ENCODE data around the gene KBTBD2.
A peak's percentile ranks its signal among the peaks of the same experiment; 100 is the strongest.

The KBTBD2 gene

DNA sequence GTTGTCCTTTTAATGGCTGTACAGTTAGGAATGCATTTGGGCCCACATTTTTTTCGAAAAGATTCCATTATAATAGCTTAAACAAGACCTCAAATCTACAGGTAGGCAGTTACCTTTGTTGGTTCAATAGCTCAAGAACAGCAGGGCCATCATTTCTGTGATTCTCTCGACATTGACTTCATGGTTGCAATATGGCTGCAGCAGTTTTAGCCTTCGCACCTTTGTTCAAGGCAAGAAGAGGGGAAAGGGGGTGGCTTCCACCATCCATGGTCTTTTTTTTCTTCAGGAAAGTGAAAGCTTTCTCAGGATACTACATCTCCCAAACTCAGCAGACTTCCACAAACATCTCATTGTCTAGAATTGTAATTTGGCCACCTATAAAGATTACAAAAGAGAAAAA, 2.2 kb upstream of the KBTBD2 start:
- no peak for DNase-seq (ENCODE audit: low spot score)
- Histone ChIP-seq H3K4me3 (no peak overlapping the region), H3K27ac (no peak overlapping the region)
- TF ChIP-seq, protein P1, sequence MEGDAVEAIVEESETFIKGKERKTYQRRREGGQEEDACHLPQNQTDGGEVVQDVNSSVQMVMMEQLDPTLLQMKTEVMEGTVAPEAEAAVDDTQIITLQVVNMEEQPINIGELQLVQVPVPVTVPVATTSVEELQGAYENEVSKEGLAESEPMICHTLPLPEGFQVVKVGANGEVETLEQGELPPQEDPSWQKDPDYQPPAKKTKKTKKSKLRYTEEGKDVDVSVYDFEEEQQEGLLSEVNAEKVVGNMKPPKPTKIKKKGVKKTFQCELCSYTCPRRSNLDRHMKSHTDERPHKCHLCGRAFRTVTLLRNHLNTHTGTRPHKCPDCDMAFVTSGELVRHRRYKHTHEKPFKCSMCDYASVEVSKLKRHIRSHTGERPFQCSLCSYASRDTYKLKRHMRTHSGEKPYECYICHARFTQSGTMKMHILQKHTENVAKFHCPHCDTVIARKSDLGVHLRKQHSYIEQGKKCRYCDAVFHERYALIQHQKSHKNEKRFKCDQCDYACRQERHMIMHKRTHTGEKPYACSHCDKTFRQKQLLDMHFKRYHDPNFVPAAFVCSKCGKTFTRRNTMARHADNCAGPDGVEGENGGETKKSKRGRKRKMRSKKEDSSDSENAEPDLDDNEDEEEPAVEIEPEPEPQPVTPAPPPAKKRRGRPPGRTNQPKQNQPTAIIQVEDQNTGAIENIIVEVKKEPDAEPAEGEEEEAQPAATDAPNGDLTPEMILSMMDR (IDR thresholded peaks at IDR 0.05) = no peak

DNA sequence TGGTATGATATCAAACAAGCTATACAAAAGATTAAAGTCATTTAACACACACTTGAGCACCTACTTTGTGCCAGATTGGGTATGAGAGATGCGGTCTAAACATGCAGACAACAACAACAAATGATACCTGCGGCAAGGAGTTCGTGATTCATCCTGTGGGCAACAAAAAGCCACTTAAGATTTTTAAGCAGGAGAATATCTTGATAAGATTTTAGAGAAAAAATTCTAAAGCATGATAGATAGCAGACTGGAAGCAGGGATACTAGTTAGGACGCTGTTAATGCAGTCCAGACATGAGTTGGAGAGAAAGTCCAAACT, 1.6 kb upstream of the KBTBD2 start:
- peak overlapping the region; percentile 87 to 99 for H3K27ac ChIP-seq
- TF ChIP-seq, protein P1 (IDR thresholded peaks at IDR 0.05) = no peak
- no peak overlapping the region for H3K4me3 ChIP-seq
- no peak for DNase-seq (ENCODE audit: low spot score)

DNA sequence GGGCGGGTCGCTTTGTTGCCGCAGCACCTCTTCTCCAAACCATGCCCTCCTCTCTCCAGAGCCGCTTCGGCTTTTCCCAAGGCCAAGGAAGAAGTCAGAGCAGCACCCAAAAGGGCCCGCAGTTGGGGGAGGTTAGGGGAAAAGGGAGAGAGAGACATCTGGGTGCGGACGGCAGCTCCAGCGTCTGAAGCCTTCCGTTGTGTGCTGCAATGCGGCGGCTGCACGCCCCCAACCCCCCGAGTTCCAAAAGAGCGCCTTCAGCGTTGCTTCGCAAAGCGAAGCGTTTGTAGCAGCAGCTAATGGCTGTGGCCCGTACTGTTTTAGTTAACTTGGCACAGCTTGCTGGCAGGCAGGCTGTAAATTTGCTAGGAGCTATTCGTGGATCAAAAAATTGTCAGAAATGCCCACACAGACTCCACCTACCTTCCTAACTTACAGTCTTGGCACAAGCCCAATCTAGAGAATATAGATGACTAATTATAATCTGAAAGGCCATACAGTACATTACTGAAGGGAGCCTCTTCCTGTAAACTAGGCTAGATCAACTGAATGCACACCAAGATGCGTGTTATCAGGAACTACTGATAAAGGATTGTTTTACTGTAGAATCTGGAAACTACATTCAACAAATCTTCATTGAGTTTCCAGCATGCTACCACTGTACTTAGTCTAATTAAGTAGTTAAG, 1.1 kb upstream of the KBTBD2 start:
- H3K4me3 ChIP-seq = peak overlapping the region; percentile 97
- peak overlapping the region; percentile 87 to 99 for H3K27ac ChIP-seq
- TF ChIP-seq, protein P1 (IDR thresholded peaks at IDR 0.05) = no peak
- DNase-seq (ENCODE audit: low spot score) = peak; percentile 78

DNA sequence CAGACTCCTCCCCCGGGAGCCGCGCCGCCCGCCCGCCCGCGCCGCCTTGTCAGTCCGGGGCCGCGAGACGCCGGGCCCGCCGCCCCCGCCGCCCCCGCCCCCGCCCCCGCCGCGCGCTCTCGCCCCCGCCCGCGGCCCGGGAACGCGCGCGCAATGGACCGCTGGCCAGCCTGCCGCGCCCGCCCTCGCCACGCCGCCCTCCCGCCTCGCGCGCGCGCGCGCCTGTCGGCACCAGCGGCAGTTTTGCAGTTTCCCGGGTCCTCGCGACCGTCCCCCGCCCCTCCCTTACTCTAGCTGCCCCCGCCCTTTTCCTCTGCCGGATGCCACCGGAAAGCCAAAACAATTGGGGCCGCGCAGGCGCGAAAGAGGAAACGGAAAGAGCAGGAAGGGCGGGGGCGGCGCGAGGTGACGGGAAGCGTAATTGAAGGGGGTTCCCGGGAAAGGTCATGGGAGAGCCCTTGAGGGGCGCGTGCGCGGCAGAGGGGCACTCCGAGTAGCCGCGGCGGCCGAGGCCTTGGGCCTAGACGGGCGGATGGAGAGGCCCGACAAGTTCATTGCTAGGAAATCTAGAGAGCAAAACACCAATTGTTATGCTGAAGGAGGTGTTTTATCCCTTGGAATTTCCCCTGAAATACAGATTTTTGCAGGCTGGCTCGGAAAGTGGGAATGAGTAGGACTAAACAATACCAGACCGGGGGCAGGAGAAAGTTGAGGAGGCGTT, 400 bp upstream of the KBTBD2 start:
- peak overlapping the region; percentile 99 for H3K27ac ChIP-seq
- H3K4me3 ChIP-seq = peak overlapping the region; percentile 97
- TF ChIP-seq, protein P1 (IDR thresholded peaks at IDR 0.05) = no peak
- DNase-seq (ENCODE audit: low spot score) = peak; percentile 97

DNA sequence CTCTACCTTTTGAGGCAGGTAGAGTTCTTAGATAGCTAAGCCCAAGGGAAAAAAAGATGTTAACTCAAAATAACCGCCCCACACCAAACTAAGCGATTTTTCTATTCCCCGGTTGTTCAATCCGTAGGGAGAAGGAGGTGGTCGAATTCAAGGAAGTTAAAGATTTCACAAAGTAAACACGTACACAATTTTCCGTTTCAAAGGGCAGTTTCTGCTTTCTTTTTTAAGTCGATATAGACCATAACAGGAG, 842 bp downstream of the KBTBD2 start:
- TF ChIP-seq, protein P1 (IDR thresholded peaks at IDR 0.05) = no peak
- peak overlapping the region; percentile 97 for H3K4me3 ChIP-seq
- no peak for DNase-seq (ENCODE audit: low spot score)
- H3K27ac ChIP-seq = peak overlapping the region; percentile 99

DNA sequence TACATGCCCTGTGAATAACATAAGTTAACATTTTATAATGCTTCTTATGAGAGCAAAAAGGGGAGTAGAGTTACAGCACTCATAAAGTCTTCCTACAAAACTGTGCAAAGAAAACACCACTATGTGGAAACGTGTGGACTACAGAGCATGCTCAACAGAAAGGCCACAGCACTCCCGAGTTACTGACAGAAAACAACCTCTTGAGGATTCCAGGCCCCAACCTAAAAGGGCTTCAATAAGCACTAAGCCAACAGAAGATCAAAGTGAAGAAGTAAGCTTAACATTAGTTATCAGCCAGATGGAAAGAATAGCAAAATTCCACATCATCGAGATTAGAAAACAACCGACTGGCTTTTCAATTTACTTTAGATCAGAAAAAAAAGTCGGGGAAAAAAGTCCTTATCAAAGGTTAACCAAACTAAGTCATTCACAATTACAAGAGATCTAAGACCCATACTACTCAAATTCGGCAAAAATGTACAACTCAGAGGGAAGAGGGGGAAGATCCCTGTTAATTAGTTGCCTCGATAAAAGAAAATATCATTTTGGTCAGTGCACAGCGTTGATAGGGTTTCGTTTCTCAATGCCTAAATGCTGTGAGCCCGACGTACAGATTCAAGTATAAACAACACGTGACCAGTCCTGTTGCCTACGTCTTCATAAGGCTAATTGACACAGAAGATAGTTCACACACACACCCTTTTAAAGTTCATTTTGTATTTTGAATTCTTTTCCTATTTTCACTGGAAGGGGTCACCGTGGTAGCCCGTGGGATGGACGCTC, 1.4 kb downstream of the KBTBD2 start:
- TF ChIP-seq, protein P1 (IDR thresholded peaks at IDR 0.05) = no peak
- Histone ChIP-seq H3K27ac (peak overlapping the region; percentile 99), H3K4me3 (peak overlapping the region; percentile 97)
- no peak for DNase-seq (ENCODE audit: low spot score)

Measured in coronary artery (tissue), 2 donors.